Endothelial cell of umbilical vein (primary cell): Measurements from ENCODE around the gene PDE6D. TPM values are rescaled to one million over a fixed set of nuclear protein-coding genes. Genes with fewer than 3 reads are reported as not detected.

Experiments used
- BruUV-seq: library from RNA; stranded (reverse); fragments of 400-500 nt; replicated peaks from 2 replicates; lab custom pipeline; 2021; lab: Mats Ljungman, UMichigan
- CTCF ChIA-PET: fragments of 300-600, 350-600 bp; sonication (Branson Sonifier 250); formaldehyde crosslinking; loops from one replicate; lab custom pipeline; 2021; ENCODE audit warnings: antibody characterized with exemption, inconsistent platforms; lab: Charles Lee
- POLR2A ChIA-PET: fragments of 300-600, 350-600 bp; sonication (Branson Sonifier 250); formaldehyde crosslinking; loops from one replicate; lab custom pipeline; 2021; ENCODE audit warnings: antibody characterized with exemption, inconsistent platforms; lab: Charles Lee
- DNase-seq: peaks from one replicate; pipeline ENCODE4 v3.0.0-alpha.2; 2011; ENCODE audit warnings: low read depth, low spot score
- FAIRE-seq: peaks from 2 replicates; lab custom pipeline; 2011; peaks lifted over from hg19 to GRCh38; lab: Jason Lieb, UNC
- H2AFZ ChIP-seq: 2 replicates; pipeline ENCODE4 v1.6.0; 2012; ENCODE audit warnings: low read depth, low read length, control low read depth, inconsistent platforms
- H3K27ac ChIP-seq: 2 replicates; pipeline ENCODE4 v1.5.1; 2011; ENCODE audit warnings: low read depth, mild to moderate bottlenecking, control low read depth, low read length, moderate library complexity; ENCODE audit not compliant: insufficient read depth
- H3K27me3 ChIP-seq, 2 experiments: 2 replicates each; pipeline versions ENCODE4 v1.6.0 to v1.6.1; 2011; ENCODE audit warnings: low read length in 2 of 2, mixed read lengths in 1 of 2; ENCODE audit not compliant: control insufficient read depth in 2 of 2, insufficient read depth in 2 of 2
- H3K36me3 ChIP-seq, 2 experiments: 2 replicates in 1 of 2; 3 replicates in 1 of 2; pipeline ENCODE4 v1.5.1; 2011; ENCODE audit warnings: low read length in 2 of 2, mild to moderate bottlenecking in 1 of 2, moderate library complexity in 1 of 2; ENCODE audit not compliant: control insufficient read depth in 2 of 2, insufficient read depth in 2 of 2; ENCODE audit errors: extremely low read depth in 1 of 2
- H3K4me1 ChIP-seq: 3 replicates; pipeline ENCODE4 v1.5.1; 2011; ENCODE audit warnings: mild to moderate bottlenecking, low read length; ENCODE audit not compliant: control insufficient read depth, insufficient read depth; ENCODE audit errors: extremely low read depth
- H3K4me2 ChIP-seq: 2 replicates; pipeline ENCODE4 v1.6.1; 2011; ENCODE audit warnings: low read length, control low read depth, mixed read lengths; ENCODE audit not compliant: insufficient read depth
- H3K4me3 ChIP-seq, 3 experiments: fragments of 200-600 bp in 1 of 3; sonication (generic), shearing (Covaris generic) in 1 of 3; replicated peaks in 1 of 3; 2 replicates each; pipeline ENCODE4 v1.5.1; 2011 to 2016; ENCODE audit warnings: control low read depth in 3 of 3, low read length in 3 of 3, mild to moderate bottlenecking in 2 of 3, inconsistent platforms in 1 of 3, low read depth in 1 of 3, moderate library complexity in 1 of 3; ENCODE audit not compliant: insufficient read depth in 1 of 3
- H3K79me2 ChIP-seq: 2 replicates; pipeline ENCODE4 v1.6.0; 2012; ENCODE audit warnings: low read length, inconsistent platforms; ENCODE audit not compliant: control insufficient read depth, insufficient read depth
- H3K9ac ChIP-seq: replicated peaks from 2 replicates; pipeline ENCODE3; 2011; ENCODE audit warnings: low read length, control low read depth; ENCODE audit not compliant: insufficient read depth; ENCODE audit errors: extremely low read depth
- H3K9me1 ChIP-seq: replicated peaks from 3 replicates; pipeline ENCODE4 v1.6.0; 2011; ENCODE audit warnings: mild to moderate bottlenecking, low read length; ENCODE audit not compliant: control insufficient read depth, insufficient read depth; ENCODE audit errors: extremely low read depth
- H3K9me3 ChIP-seq: replicated peaks from 2 replicates; pipeline ENCODE4 v1.5.1; 2012; ENCODE audit warnings: low read length, inconsistent platforms; ENCODE audit not compliant: control insufficient read depth, insufficient read depth
- H4K20me1 ChIP-seq: replicated peaks from 2 replicates; pipeline ENCODE3; 2011; ENCODE audit warnings: mild to moderate bottlenecking, low read length; ENCODE audit not compliant: control insufficient read depth, insufficient read depth; ENCODE audit errors: extremely low read depth
- EZH2 ChIP-seq: IDR thresholded peaks from 2 replicates; pipeline ENCODE4 v1.6.1; 2012; ENCODE audit warnings: borderline replicate concordance, low read depth, mild to moderate bottlenecking, moderate library complexity, low read length, inconsistent platforms; ENCODE audit not compliant: severe bottlenecking
- FOS ChIP-seq: IDR thresholded peaks from 2 replicates; pipeline ENCODE4 v1.6.1; 2011; ENCODE audit warnings: mild to moderate bottlenecking, low read length, moderate library complexity, borderline replicate concordance; ENCODE audit not compliant: insufficient read depth
- JUN ChIP-seq: IDR thresholded peaks from 2 replicates; pipeline ENCODE4 v1.6.1; 2011; ENCODE audit warnings: borderline replicate concordance, low read depth; ENCODE audit not compliant: insufficient read length, insufficient read depth
- MAX ChIP-seq: IDR thresholded peaks from 2 replicates; pipeline ENCODE4 v1.6.1; 2011; ENCODE audit not compliant: insufficient read depth, insufficient read length
- POLR2A ChIP-seq: IDR thresholded peaks from 2 replicates; pipeline ENCODE4 v1.6.1; 2012; ENCODE audit warnings: low read depth, mild to moderate bottlenecking, control low read depth, low read length
- POLR2AphosphoS5 ChIP-seq: IDR thresholded peaks from 2 replicates; pipeline ENCODE4 v1.6.1; 2012; ENCODE audit warnings: low read depth, mild to moderate bottlenecking, control low read depth, low read length, moderate library complexity; ENCODE audit not compliant: insufficient read depth
- dilution Hi-C: fragments of 300-500 bp; cut with MboI; formaldehyde crosslinking; loops from one replicate; pipeline ENCODE4 v1.15.0; 2019; ENCODE audit warnings: low sequenced_read_pairs; ENCODE audit not compliant: extremely low pct_ligation_motif_present
- intact Hi-C: fragments of 100-400 bp; cut with micrococcal nuclease; formaldehyde crosslinking; loops from one replicate; pipeline ENCODE4 v1.10.0; 2022
- polyA plus RNA-seq, 4 experiments: library from polyadenylated mRNA; depleted of rRNA in 3 of 4; stranded (reverse) in 3 of 4; unstranded in 1 of 4; fragments of >200 nt; gene quantifications; 2 replicates each; pipeline versions ENCODE4 v1.2.1 to v1.2.3, GENCODE V29; 2011 to 2012; ENCODE audit warnings: missing spikeins in 1 of 4
- total RNA-seq: library from RNA; stranded (reverse); gene quantifications from 2 replicates; pipeline ENCODE4 v1.2.3, GENCODE V29; 2021

Gene PDE6D
- total and polyA plus RNA-seq, 2 donors (not counting 3 experiments of a cell fraction or from before 2014, with no cell fraction given) = 23.8 to 36.8 TPM

DNA sequence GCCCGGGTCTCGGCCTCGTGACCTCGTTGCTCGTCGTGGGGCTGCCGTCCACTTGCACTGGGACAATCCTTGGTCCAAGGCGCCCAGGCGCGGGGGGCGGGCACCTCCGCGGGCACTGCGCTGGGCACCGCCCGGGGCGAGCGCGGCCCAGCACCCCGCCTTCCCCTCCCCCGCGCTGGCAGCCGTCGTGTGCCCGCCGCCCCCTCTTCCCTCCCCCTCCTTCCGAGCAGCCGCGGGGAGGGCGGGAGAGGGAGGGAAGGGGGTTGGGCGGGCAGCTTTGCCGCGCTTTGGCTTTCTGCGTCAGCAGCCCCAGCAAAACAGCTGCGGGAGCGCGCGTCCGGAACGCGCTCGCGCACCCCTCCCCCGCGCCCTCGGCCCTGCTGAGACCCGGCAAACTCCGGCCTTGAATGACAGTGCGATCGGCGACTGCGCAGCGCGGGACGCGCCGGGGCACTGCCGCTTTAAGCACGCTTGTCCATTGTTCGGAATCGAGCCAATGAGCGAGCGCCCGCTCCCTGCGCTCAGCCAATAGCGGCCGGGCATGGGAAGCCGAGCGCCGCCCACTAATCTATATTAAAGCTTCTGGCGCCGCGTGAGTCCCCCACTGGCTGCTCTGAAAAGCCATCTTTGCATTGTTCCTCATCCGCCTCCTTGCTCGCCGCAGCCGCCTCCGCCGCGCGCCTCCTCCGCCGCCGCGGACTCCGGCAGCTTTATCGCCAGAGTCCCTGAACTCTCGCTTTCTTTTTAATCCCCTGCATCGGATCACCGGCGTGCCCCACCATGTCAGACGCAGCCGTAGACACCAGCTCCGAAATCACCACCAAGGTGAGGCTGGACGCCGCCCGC is 72.9 kb downstream of the PDE6D start, which contains the start of gene PTMA:
Gene PTMA (plus strand): TSS at position 599 of the 846 bp plus-strand sequence. CDS start 182 bp downstream, at position 781.
- dilution Hi-C loops = no loop called here
- Histone ChIP-seq H2AFZ (peak within 1 kb of the TSS; percentile 92), H3K27ac (peak within 1 kb of the TSS; percentile 89), H3K36me3 (peaks cover 11% of the 10 kb centered on the region in 2 experiments), H3K27me3 (no peaks in the 10 kb centered on the region), H3K4me1 (peaks cover 18% of the 10 kb centered on the region), H3K4me2 (peak within 1 kb of the TSS; percentile 62), H3K9ac (peak within 1 kb of the TSS; percentile 96), H3K79me2 (peaks cover 41% of the 10 kb centered on the region), H3K4me3 (peak within 1 kb of the TSS; percentile 82 to 98 (median 86)), H4K20me1 (no peaks in the 10 kb centered on the region), H3K9me3 (no peaks in the 10 kb centered on the region), H3K9me1 (no peaks in the 10 kb centered on the region)
- POLR2A ChIA-PET = interaction anchor here (0.7 to 1.6 kb wide), 11 partner anchors 9 to 100 kb away, joined by 3 to 15 read pairs (median 5); no protein-coding TSS in a partner anchor
- BruUV-seq = no TSS peak
- intact Hi-C loops = loop anchor here (1.0 to 5.0 kb wide), 6 partner anchors 42 to 196 kb away; partner anchors contain the start of gene PDE6D
- CTCF ChIA-PET = interaction anchor here (0.7 to 13.8 kb wide), 3 partner anchors 9 to 33 kb away, joined by 3 to 583 read pairs (median 10); no protein-coding TSS in a partner anchor
- DNase-seq (peak; percentile 100), FAIRE-seq (peak; percentile 99)
- no peak for TF ChIP-seq EZH2
- TF ChIP-seq POLR2AphosphoS5 = peak; percentile 91
- TF ChIP-seq JUN = no peak
- TF ChIP-seq POLR2A = peak; percentile 98
- peak; percentile 15 for TF ChIP-seq FOS
- peak; percentile 35 for TF ChIP-seq MAX
